Gastroesophageal sphincter (tissue), 3 donors: Measurements from ENCODE around the gene KDM4C.

Source experiments
- CTCF ChIP-seq, 4 experiments: fragments of 200-600 bp in 2 of 4; fragments of 450-650 bp in 2 of 4; sonication (generic) in 1 of 4; IDR thresholded peaks; one replicate each; pipeline ENCODE4 v1.5.1; 2017 to 2019; ENCODE audit warnings: antibody characterized with exemption in 4 of 4, mild to moderate bottlenecking in 2 of 4, moderate library complexity in 2 of 4
- EP300 ChIP-seq: sonication (generic); formaldehyde crosslinking; IDR thresholded peaks from one replicate; pipeline ENCODE4 v1.6.1; 2017; ENCODE audit warnings: antibody characterized with exemption, mild to moderate bottlenecking
- POLR2A ChIP-seq, 2 donors: fragments of 450-650 bp; IDR thresholded peaks; one replicate each; pipeline ENCODE4 v1.6.1; 2017; ENCODE audit warnings: antibody characterized with exemption in 2 of 2, mild to moderate bottlenecking in 2 of 2, moderate library complexity in 1 of 2
- POLR2AphosphoS5 ChIP-seq: sonication (generic); formaldehyde crosslinking; IDR thresholded peaks from one replicate; pipeline ENCODE4 v1.6.1; 2017; ENCODE audit warnings: antibody characterized with exemption

- no peak for TF ChIP-seq EP300
- no peak for TF ChIP-seq POLR2A (IDR thresholded peaks at IDR 0.05)
- TF ChIP-seq CTCF (IDR thresholded peaks at IDR 0.05), result no peak
- no peak for TF ChIP-seq POLR2AphosphoS5
Measured at GRCh38 chr9:6794936-6795335, 37.2 kb downstream of the KDM4C start.
